Osteoblast (primary cell): ENCODE data around the gene FZD7. TPM values are rescaled to one million over a fixed set of nuclear protein-coding genes. Genes with fewer than 3 reads are reported as not detected.

Experiments used
- DNase-seq: peaks from one replicate; pipeline ENCODE4 v3.0.0; 2011; ENCODE audit warnings: low spot score, mixed read lengths; ENCODE audit not compliant: insufficient read length; ENCODE audit errors: missing footprints
- H2AFZ ChIP-seq: 2 replicates; pipeline ENCODE4 v1.6.0; 2011; ENCODE audit warnings: mild to moderate bottlenecking, low read length
- H3K27ac ChIP-seq: 2 replicates; pipeline ENCODE4 v1.5.1; 2011; ENCODE audit warnings: mild to moderate bottlenecking, low read depth, low read length, moderate library complexity
- H3K27me3 ChIP-seq: 2 replicates; pipeline ENCODE4 v1.6.0; 2012; ENCODE audit warnings: mild to moderate bottlenecking, control low read depth, inconsistent platforms, low read length, moderate library complexity; ENCODE audit not compliant: insufficient read depth
- H3K36me3 ChIP-seq: 2 replicates; pipeline ENCODE4 v1.5.1; 2011; ENCODE audit warnings: mild to moderate bottlenecking, low read length, control low read depth, moderate library complexity; ENCODE audit not compliant: insufficient read depth
- H3K4me1 ChIP-seq: 2 replicates; pipeline ENCODE4 v1.5.1; 2011; ENCODE audit warnings: mild to moderate bottlenecking, low read length, control low read depth, moderate library complexity; ENCODE audit not compliant: insufficient read depth
- H3K4me2 ChIP-seq: 2 replicates; pipeline ENCODE4 v1.6.0; 2011; ENCODE audit warnings: mild to moderate bottlenecking, low read length; ENCODE audit not compliant: insufficient read depth
- H3K4me3 ChIP-seq: fragments of 200-600 bp; sonication (generic); 3 replicates; pipeline ENCODE4 v1.5.1; 2012; ENCODE audit warnings: mild to moderate bottlenecking, low read length, inconsistent platforms; ENCODE audit not compliant: insufficient read depth
- H3K79me2 ChIP-seq: 2 replicates; pipeline ENCODE4 v1.6.0; 2012; ENCODE audit warnings: mild to moderate bottlenecking, low read length, control low read depth, inconsistent platforms; ENCODE audit not compliant: insufficient read depth
- H3K9me3 ChIP-seq: 2 replicates; pipeline ENCODE4 v1.5.1; 2011; ENCODE audit warnings: low read depth, low read length, control low read depth
- H4K20me1 ChIP-seq: 2 replicates; pipeline ENCODE4 v1.6.0; 2012; ENCODE audit warnings: mild to moderate bottlenecking, low read length, control low read depth; ENCODE audit not compliant: insufficient read depth
- CTCF ChIP-seq: IDR thresholded peaks from 2 replicates; pipeline ENCODE4 v1.5.1; 2011; ENCODE audit warnings: mild to moderate bottlenecking, low read depth, low read length, moderate library complexity; ENCODE audit errors: extremely low read depth
- total RNA-seq: library from RNA; depleted of rRNA; stranded (reverse); fragments of >200 nt; gene quantifications from 2 replicates; pipeline ENCODE4 v1.2.3, GENCODE V29; 2012

Gene FZD7
- total RNA-seq, 1 donor: 73.8 TPM

GRCh38 chr2:202044777-202045176, 11.1 kb downstream of the FZD7 start:
- H3K4me3 ChIP-seq: no peak overlapping the region
- H3K27me3 ChIP-seq: no peaks in the 10 kb centered on the region
- H3K4me1 ChIP-seq: peaks cover 8% of the 10 kb centered on the region
- peaks cover under 1% of the 10 kb centered on the region for H3K79me2 ChIP-seq
- no peak for DNase-seq
- no peaks in the 10 kb centered on the region for H3K36me3 ChIP-seq
- H3K9me3 ChIP-seq: no peaks in the 10 kb centered on the region
- no peak for TF ChIP-seq CTCF
- H4K20me1 ChIP-seq: no peaks in the 10 kb centered on the region
- H2AFZ ChIP-seq: no peak overlapping the region
- H3K27ac ChIP-seq: no peak overlapping the region
- H3K4me2 ChIP-seq: no peak overlapping the region

GRCh38 chr2:202046572-202046971, 12.9 kb downstream of the FZD7 start:
- H3K27me3 ChIP-seq: no peaks in the 10 kb centered on the region
- no peak for DNase-seq
- TF ChIP-seq CTCF: no peak
- H3K27ac ChIP-seq: no peak overlapping the region
- no peak overlapping the region for H2AFZ ChIP-seq
- no peaks in the 10 kb centered on the region for H3K9me3 ChIP-seq
- no peak overlapping the region for H3K4me2 ChIP-seq
- no peaks in the 10 kb centered on the region for H3K36me3 ChIP-seq
- peaks cover 7% of the 10 kb centered on the region for H3K4me1 ChIP-seq
- H3K4me3 ChIP-seq: no peak overlapping the region
- no peaks in the 10 kb centered on the region for H3K79me2 ChIP-seq
- H4K20me1 ChIP-seq: no peaks in the 10 kb centered on the region

- H4K20me1 ChIP-seq: no peaks in the 10 kb centered on the region
- no peaks in the 10 kb centered on the region for H3K36me3 ChIP-seq
- no peak for TF ChIP-seq CTCF
- H3K4me3 ChIP-seq: no peak overlapping the region
- H2AFZ ChIP-seq: no peak overlapping the region
- H3K9me3 ChIP-seq: no peaks in the 10 kb centered on the region
- no peaks in the 10 kb centered on the region for H3K4me1 ChIP-seq
- no peaks in the 10 kb centered on the region for H3K79me2 ChIP-seq
- no peaks in the 10 kb centered on the region for H3K27me3 ChIP-seq
- DNase-seq: no peak
- H3K4me2 ChIP-seq: no peak overlapping the region
- H3K27ac ChIP-seq: no peak overlapping the region
Observed at GRCh38 chr2:202049092-202049728, 15.6 kb downstream of the FZD7 start.

GRCh38 chr2:202049840-202050239, 16.2 kb downstream of the FZD7 start:
- Histone ChIP-seq H3K4me3 (no peak overlapping the region), H3K9me3 (no peaks in the 10 kb centered on the region), H3K4me2 (no peak overlapping the region), H3K4me1 (no peaks in the 10 kb centered on the region), H3K79me2 (no peaks in the 10 kb centered on the region), H2AFZ (no peak overlapping the region), H3K36me3 (no peaks in the 10 kb centered on the region), H3K27me3 (no peaks in the 10 kb centered on the region), H4K20me1 (no peaks in the 10 kb centered on the region), H3K27ac (no peak overlapping the region)
- DNase-seq: no peak
- no peak for TF ChIP-seq CTCF
